GM12875 (cell line): ENCODE results near the gene NFASC.

Source experiments
- H3K4me3 ChIP-seq: one replicate; pipeline ENCODE4 v1.5.1; 2011; ENCODE audit warnings: low read depth, low read length, control low read depth
- TF ChIP-seq, protein P1 (sequence below): IDR thresholded peaks from 2 replicates; pipeline ENCODE4 v1.5.1; 2011; ENCODE audit warnings: low read depth, mild to moderate bottlenecking, control low read depth, inconsistent platforms, low read length, moderate library complexity, borderline replicate concordance; ENCODE audit not compliant: insufficient read depth

The NFASC gene

DNA sequence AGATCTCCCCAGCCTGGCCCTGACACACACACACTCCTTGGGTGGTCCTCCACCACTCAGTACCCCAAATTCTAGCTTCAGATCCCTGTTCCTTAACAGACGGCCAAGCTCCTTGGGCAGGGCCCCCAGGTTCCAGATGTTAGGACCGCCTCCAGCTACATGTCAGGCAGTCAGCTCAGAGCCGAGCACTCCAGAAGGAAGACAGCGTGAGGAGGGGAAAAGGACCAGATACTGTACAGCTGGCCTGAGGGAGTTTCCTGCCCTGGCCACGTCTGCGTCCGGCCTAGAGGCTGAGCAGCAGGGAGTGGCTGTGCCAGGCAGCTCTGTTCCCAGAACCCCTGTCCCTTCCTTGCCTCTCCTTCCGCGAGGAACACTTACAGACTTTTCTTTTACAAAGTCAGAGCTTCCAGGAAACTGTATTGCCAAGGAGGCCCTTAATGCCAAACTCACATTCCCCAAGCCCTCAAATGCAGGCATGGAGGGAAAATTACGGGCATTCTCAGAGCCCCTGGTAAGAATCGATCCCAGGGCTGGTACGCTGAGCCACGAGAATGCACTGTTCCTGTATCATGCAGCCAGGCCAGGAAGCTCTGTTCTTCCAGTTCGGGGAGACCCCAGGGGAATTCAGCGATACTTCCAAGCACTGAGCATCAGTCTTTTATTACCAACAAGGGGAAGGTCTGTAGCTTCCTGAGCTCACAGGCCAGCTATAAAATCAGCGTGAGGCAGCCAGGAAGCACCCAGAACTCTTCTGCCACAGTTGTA, 127.1 kb downstream of the NFASC start:
- TF ChIP-seq, protein P1, sequence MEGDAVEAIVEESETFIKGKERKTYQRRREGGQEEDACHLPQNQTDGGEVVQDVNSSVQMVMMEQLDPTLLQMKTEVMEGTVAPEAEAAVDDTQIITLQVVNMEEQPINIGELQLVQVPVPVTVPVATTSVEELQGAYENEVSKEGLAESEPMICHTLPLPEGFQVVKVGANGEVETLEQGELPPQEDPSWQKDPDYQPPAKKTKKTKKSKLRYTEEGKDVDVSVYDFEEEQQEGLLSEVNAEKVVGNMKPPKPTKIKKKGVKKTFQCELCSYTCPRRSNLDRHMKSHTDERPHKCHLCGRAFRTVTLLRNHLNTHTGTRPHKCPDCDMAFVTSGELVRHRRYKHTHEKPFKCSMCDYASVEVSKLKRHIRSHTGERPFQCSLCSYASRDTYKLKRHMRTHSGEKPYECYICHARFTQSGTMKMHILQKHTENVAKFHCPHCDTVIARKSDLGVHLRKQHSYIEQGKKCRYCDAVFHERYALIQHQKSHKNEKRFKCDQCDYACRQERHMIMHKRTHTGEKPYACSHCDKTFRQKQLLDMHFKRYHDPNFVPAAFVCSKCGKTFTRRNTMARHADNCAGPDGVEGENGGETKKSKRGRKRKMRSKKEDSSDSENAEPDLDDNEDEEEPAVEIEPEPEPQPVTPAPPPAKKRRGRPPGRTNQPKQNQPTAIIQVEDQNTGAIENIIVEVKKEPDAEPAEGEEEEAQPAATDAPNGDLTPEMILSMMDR: no peak

DNA sequence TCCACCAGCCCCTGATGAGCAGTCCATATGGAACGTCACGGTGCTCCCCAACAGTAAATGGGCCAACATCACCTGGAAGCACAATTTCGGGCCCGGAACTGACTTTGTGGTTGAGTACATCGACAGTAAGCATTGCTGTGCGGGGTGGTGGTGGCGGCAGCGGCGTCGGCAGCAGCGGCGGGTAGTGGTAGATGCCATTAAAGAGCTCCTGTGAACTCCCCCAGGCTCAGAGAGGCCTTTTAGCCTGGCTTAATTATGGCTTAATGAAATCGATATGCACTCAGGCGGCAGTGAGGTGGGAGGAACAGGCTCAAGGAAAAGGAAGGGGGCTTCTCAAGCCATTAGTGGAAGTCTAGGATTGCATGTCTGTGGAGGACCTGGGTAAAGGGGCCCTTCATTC, 130.5 kb downstream of the NFASC start:
- H3K4me3 ChIP-seq: no peak overlapping the region
- TF ChIP-seq, protein P1: no peak

More for the DNA sequence above, 127.1 kb downstream of the NFASC start:
- H3K4me3 ChIP-seq: no peak overlapping the region

GRCh38 chr1:205002705-205003104, 132.0 kb downstream of the NFASC start:
- TF ChIP-seq, protein P1: no peak
- H3K4me3 ChIP-seq: no peak overlapping the region

GRCh38 chr1:205003358-205004131, 132.9 kb downstream of the NFASC start:
- no peak overlapping the region for H3K4me3 ChIP-seq
- TF ChIP-seq, protein P1: no peak

DNA sequence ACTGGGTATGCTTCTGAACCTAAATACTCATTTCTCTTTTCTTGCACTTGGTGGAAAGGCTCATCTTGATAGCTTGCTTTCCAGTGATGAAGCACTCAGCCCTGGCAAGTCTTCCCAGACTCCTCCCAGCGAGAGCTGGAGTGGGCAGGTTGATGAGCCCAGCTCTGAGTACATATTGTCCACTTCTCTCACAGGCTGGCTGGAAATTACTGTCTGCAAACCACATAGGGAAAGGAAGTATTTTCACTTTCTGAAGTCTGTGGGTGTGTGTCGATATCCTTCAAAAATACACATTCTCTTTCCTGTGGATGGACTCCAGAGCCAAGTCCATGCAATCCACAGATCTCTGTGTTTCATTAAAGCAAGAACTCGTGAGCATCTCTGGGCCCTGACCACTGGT, 133.7 kb downstream of the NFASC start:
- TF ChIP-seq, protein P1: no peak

DNA sequence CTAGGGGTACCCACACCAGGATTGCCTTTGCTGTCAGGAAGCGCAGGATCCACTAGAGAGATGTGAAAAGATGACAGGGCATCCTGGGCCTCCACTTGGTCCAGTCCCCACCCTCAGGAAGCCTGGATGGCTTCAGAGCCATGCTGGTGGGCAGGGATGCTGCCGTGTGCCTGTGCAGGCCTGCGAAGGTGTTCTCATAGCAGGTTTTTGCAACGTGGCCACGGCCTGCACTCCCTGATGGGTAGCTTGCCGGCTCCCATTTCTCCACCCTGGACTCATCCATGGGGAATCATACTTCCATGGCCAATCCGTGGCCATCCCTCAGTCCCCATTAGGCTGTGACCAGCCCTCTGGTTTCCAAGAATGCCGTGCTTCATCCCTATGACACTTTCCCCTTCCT, 138.2 kb downstream of the NFASC start:
- TF ChIP-seq, protein P1: no peak
- no peak overlapping the region for H3K4me3 ChIP-seq

More for the DNA sequence above, 133.7 kb downstream of the NFASC start:
- H3K4me3 ChIP-seq: no peak overlapping the region

- no peak overlapping the region for H3K4me3 ChIP-seq
- TF ChIP-seq, protein P1: no peak
Measured at GRCh38 chr1:205009670-205010069, 139.0 kb downstream of the NFASC start.
